Mucosa of stomach (tissue), 1 donor: ENCODE data around the gene DTNA.
"Not testable (repeated sequence)": the region's sequence is repeated elsewhere in the genome, so short reads cannot be mapped to it uniquely, and the experiment has no call there.

ENCODE experiments used
- H3K27me3 ChIP-seq: one replicate; pipeline ENCODE4 v1.7.0; 2013; ENCODE audit warnings: mild to moderate bottlenecking, low read length; ENCODE audit not compliant: control insufficient read depth, insufficient read depth
- H3K36me3 ChIP-seq: one replicate; pipeline ENCODE4 v1.7.0; 2013; ENCODE audit warnings: low read length; ENCODE audit not compliant: control insufficient read depth, insufficient read depth
- H3K4me1 ChIP-seq: one replicate; pipeline ENCODE4 v1.7.0; 2013; ENCODE audit warnings: mild to moderate bottlenecking, low read length; ENCODE audit not compliant: control insufficient read depth, insufficient read depth
- H3K4me3 ChIP-seq: one replicate; pipeline ENCODE4 v1.7.0; 2013; ENCODE audit warnings: low read length
- H3K9ac ChIP-seq: one replicate; pipeline ENCODE4 v1.7.0; 2013; ENCODE audit warnings: mild to moderate bottlenecking, low read length, moderate library complexity
- H3K9me3 ChIP-seq: one replicate; pipeline ENCODE4 v1.7.0; 2013; ENCODE audit warnings: mild to moderate bottlenecking, low read length, moderate library complexity; ENCODE audit not compliant: control insufficient read depth
- donor health status: Pancreatic carcinoma.

DTNA gene

GRCh38 chr18:34702814-34703213 lies 7.3 kb upstream of the DTNA start:
- H3K9me3 ChIP-seq, result no peaks in the 10 kb centered on the region

DNA sequence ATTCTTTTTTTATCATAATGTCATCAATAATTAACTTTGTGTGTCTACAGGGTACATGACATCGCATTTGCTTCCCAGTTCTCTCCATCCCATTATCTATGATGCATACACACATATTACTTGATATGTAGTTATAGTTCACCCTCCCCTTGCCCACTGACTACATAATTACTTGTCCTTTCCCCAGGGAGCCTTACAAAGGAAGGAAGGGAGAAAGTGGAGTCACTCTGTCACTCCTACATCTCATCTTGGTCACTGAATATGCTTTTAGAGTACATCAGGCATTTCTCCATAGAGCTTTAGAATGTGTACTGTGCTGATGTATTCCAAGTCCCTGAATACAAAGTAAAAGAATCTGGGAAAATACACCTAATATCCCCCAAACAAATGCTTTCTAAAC lies 6.0 kb upstream of the DTNA start:
- no peak overlapping the region for H3K4me3 ChIP-seq
- H3K27me3 ChIP-seq, result no peaks in the 10 kb centered on the region
- no peaks in the 10 kb centered on the region for H3K36me3 ChIP-seq
- H3K9me3 ChIP-seq, result no peaks in the 10 kb centered on the region
- H3K4me1 ChIP-seq, result no peaks in the 10 kb centered on the region
- H3K9ac ChIP-seq, result no peak overlapping the region

More at GRCh38 chr18:34702814-34703213, 7.3 kb upstream of the DTNA start:
- Histone ChIP-seq H3K4me3 (no peak overlapping the region), H3K27me3 (no peaks in the 10 kb centered on the region), H3K4me1 (no peaks in the 10 kb centered on the region), H3K9ac (no peak overlapping the region), H3K36me3 (no peaks in the 10 kb centered on the region)

- Histone ChIP-seq H3K9ac (no peak overlapping the region), H3K36me3 (no peaks in the 10 kb centered on the region), H3K4me3 (no peak overlapping the region), H3K4me1 (no peaks in the 10 kb centered on the region), H3K9me3 (no peaks in the 10 kb centered on the region), H3K27me3 (no peaks in the 10 kb centered on the region)
These were observed 5.3 kb upstream of the DTNA start for GRCh38 chr18:34704823-34705222.

GRCh38 chr18:34707670-34708069 lies 2.4 kb upstream of the DTNA start:
- H3K27me3 ChIP-seq, result no peaks in the 10 kb centered on the region
- no peak overlapping the region for H3K9ac ChIP-seq
- H3K36me3 ChIP-seq, result no peaks in the 10 kb centered on the region
- H3K9me3 ChIP-seq, result no peaks in the 10 kb centered on the region
- H3K4me3 ChIP-seq, result no peak overlapping the region
- no peaks in the 10 kb centered on the region for H3K4me1 ChIP-seq

DNA sequence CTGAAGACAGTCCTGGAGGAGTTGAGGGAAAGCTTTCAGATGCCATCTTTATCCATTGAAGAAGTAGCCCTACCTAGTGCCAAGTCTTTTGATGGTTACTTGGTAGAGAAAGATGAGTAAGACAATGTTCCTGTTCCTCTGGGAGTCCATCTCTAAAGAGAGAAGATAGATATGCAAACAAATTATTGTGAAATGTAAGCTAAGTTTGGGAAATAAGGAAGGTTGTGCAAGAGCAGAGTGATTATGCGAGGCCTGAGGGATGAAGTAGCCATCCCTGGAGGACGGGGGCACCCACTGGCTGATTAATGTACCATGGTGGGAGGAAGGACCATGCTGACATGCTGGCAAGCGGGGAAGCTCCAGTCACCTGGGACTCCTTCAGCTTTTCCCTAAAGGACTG lies 994 bp upstream of the DTNA start:
- Histone ChIP-seq H3K27me3 (no peaks in the 10 kb centered on the region), H3K9ac (no peak overlapping the region), H3K9me3 (no peaks in the 10 kb centered on the region), H3K4me1 (no peaks in the 10 kb centered on the region), H3K36me3 (no peaks in the 10 kb centered on the region), H3K4me3 (no peak overlapping the region)

- Histone ChIP-seq H3K36me3 (no peaks in the 10 kb centered on the region), H3K4me3 (no peak overlapping the region), H3K9me3 (no peaks in the 10 kb centered on the region), H3K27me3 (no peaks in the 10 kb centered on the region), H3K9ac (no peak overlapping the region), H3K4me1 (no peaks in the 10 kb centered on the region)
These were observed 388 bp downstream of the DTNA start for GRCh38 chr18:34710458-34710914.

DNA sequence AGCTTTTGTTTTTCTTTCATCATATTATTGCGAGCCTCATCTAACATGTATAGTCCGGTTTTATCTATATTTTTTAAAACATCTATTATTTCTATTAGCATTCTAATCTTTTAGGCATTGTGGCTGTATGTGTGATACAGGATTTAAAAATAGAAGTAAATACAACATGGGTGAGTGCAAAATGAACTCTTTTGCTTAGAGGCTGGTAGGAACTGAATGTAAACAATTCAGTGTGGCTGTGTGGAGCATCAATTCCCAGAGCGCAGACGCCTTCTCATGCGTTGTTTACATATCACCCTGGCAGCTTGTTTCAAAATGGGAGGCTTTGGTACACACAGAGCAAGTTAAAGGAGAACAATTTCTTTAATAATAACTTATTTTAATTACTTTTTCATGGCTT lies 836 bp downstream of the DTNA start:
- Histone ChIP-seq H3K9me3 (no peaks in the 10 kb centered on the region), H3K36me3 (no peaks in the 10 kb centered on the region), H3K4me3 (no peak overlapping the region), H3K4me1 (no peaks in the 10 kb centered on the region), H3K27me3 (no peaks in the 10 kb centered on the region), H3K9ac (no peak overlapping the region)

GRCh38 chr18:34716111-34716510 lies 6.0 kb downstream of the DTNA start:
- H3K4me3 ChIP-seq, H3K4me1 ChIP-seq, H3K9me3 ChIP-seq: not testable (repeated sequence)

GRCh38 chr18:34718610-34719009 lies 8.5 kb downstream of the DTNA start:
- Histone ChIP-seq H3K9me3 (no peaks in the 10 kb centered on the region), H3K27me3 (no peaks in the 10 kb centered on the region), H3K9ac (no peak overlapping the region), H3K36me3 (no peaks in the 10 kb centered on the region), H3K4me3 (no peak overlapping the region), H3K4me1 (peaks cover 3% of the 10 kb centered on the region)

More at GRCh38 chr18:34716111-34716510, 6.0 kb downstream of the DTNA start:
- not testable (repeated sequence) for H3K36me3 ChIP-seq, H3K27me3 ChIP-seq, H3K9ac ChIP-seq

DNA sequence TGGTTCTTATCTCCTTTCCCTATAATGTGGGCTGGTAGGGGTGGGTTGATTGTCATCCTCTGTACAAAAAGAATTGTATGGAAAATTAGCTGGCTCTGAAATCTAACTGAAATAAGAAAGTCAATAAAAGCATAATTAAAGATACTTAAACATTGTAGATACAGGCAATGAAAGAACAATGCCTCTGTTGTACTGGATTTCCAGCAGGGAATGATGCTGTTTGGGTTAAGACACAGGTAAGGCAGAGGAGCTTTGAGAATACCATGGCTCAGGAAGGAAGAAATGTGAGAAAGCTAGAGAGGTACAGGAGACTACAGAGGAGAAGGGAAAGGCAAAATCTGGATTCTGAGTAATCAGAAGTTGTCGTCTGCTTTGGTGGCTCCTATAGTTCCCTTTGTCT lies 10.1 kb downstream of the DTNA start:
- Histone ChIP-seq H3K9me3 (no peaks in the 10 kb centered on the region), H3K9ac (no peak overlapping the region), H3K4me3 (no peak overlapping the region), H3K36me3 (no peaks in the 10 kb centered on the region), H3K4me1 (peaks cover 3% of the 10 kb centered on the region), H3K27me3 (no peaks in the 10 kb centered on the region)

DNA sequence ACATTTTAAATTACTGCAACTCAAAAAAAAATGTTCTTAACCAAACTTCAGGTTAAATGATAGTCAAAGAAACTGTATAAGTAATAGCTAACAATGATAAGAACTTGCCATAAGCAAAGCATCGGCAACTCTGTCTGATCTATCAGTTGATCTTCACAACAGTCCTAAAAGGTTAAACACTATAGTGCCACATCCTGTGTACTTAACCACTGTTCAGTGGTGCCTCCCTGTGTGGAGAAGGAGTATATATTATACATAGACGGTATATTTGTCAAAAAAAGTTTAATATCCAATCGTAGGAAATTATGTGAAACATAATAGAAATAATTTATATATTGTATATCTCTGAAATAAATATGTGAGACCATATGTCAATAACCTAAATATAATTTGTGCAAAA lies 13.0 kb downstream of the DTNA start:
- H3K27me3 ChIP-seq, result no peaks in the 10 kb centered on the region
- no peaks in the 10 kb centered on the region for H3K36me3 ChIP-seq
- no peak overlapping the region for H3K9ac ChIP-seq
- no peak overlapping the region for H3K4me3 ChIP-seq
- no peaks in the 10 kb centered on the region for H3K9me3 ChIP-seq
- H3K4me1 ChIP-seq, result peaks cover 7% of the 10 kb centered on the region

DNA sequence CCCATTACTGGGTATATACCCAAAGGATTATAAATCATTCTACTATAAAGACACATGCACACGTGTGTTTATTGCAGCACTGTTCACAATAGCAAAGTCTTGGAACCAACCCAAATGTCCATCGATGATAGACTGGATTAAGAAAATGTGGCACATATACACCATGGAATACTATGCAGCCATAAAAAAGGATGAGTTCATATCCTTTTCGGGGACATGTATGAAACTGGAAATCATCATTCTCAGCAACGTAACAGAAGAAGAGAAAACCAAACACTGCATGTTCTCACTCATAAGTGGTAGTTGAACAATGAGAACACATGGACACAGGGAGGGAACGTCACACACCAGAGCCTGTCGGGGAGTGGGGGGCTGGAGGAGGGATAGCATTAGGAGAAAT lies 15.6 kb downstream of the DTNA start:
- H3K4me3 ChIP-seq, H3K36me3 ChIP-seq, H3K9ac ChIP-seq, H3K27me3 ChIP-seq, H3K9me3 ChIP-seq, H3K4me1 ChIP-seq: not testable (repeated sequence)

GRCh38 chr18:34726286-34727004 lies 16.3 kb downstream of the DTNA start:
- H3K27me3 ChIP-seq, result no peaks in the 10 kb centered on the region
- H3K9me3 ChIP-seq, result no peaks in the 10 kb centered on the region
- H3K36me3 ChIP-seq, result no peaks in the 10 kb centered on the region
- H3K9ac ChIP-seq, result no peak overlapping the region
- peaks cover 9% of the 10 kb centered on the region for H3K4me1 ChIP-seq
- no peak overlapping the region for H3K4me3 ChIP-seq
